ENCODE measurements around the gene NTN1. TPM values are rescaled to one million over a fixed set of nuclear protein-coding genes. Genes with fewer than 3 reads are reported as not detected.

NTN1 gene
- total and polyA plus RNA-seq, 3 donors from 2014 or later, result 4.8 to 8.8 (median 7.6) TPM

DNA sequence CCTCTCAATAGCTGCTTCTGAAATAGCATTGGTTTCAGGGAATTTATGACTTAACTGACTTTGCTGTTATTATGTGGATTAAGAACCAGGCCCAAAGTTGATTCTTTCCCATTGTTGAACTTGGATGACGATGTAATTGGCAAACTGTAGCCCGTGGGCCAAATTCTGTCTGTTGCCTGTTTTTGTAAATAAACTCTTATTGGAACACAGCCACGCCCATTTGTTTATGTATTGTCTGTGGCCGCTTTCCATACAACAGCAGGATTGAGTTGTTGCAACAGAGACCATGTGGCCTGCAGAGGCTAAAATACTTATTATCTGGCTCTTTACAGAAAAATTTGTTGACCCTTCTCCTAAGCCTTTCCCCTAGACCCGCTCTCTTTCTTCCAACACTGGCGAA is 31.6 kb downstream of the NTN1 start:
- TF ChIP-seq, protein P1, sequence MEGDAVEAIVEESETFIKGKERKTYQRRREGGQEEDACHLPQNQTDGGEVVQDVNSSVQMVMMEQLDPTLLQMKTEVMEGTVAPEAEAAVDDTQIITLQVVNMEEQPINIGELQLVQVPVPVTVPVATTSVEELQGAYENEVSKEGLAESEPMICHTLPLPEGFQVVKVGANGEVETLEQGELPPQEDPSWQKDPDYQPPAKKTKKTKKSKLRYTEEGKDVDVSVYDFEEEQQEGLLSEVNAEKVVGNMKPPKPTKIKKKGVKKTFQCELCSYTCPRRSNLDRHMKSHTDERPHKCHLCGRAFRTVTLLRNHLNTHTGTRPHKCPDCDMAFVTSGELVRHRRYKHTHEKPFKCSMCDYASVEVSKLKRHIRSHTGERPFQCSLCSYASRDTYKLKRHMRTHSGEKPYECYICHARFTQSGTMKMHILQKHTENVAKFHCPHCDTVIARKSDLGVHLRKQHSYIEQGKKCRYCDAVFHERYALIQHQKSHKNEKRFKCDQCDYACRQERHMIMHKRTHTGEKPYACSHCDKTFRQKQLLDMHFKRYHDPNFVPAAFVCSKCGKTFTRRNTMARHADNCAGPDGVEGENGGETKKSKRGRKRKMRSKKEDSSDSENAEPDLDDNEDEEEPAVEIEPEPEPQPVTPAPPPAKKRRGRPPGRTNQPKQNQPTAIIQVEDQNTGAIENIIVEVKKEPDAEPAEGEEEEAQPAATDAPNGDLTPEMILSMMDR (IDR thresholded peaks at IDR 0.05), result no peak
- TF ChIP-seq POLR2A (IDR thresholded peaks at IDR 0.05), result no peak
- no peak for DNase-seq
- no peaks in the 10 kb centered on the region for H3K36me3 ChIP-seq (ENCODE audit: low read depth, missing control alignments)
- H3K4me3 ChIP-seq, result no peak overlapping the region
- H3K4me1 ChIP-seq, result no peaks in the 10 kb centered on the region
- WGBS, 2 donors, result 82 to 86% methylated on average over 6 of the region's 6 CpGs
- no peaks in the 10 kb centered on the region for H3K9me3 ChIP-seq
- H3K27ac ChIP-seq, result no peak overlapping the region
- intact Hi-C loops (cut with DNase I; ENCODE audit: low total_unique reads), result no loop called here
- H3K27me3 ChIP-seq, result no peaks in the 10 kb centered on the region

DNA sequence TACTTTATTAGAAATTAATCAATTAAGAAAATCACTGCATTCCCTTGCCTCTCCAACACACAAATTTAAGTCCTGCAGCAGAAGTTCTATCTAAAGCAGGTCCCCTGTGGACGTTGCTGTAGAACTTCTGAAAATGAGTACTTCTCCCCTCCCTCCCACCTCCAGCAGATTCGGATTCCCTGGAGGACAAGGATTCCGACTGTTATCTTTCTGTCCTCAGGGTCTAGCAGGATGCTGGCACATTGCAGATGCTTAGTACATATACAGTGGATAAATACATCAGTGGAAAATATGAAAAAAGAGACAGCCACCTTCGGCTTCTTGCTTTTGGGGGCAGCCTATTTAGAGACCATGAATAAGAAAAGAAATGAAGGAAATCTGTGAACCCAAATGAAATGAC is 32.1 kb downstream of the NTN1 start:
- Histone ChIP-seq H3K9me3 (no peaks in the 10 kb centered on the region), H3K4me3 (no peak overlapping the region), H3K27me3 (no peaks in the 10 kb centered on the region), H3K27ac (no peak overlapping the region), H3K36me3 (ENCODE audit: low read depth, missing control alignments) (no peaks in the 10 kb centered on the region), H3K4me1 (no peaks in the 10 kb centered on the region)
- intact Hi-C loops (cut with DNase I; ENCODE audit: low total_unique reads), result no loop called here
- 78 to 83% methylated on average over 4 of the region's 4 CpGs for WGBS, 2 donors
- DNase-seq, result no peak
- TF ChIP-seq, protein P1 (IDR thresholded peaks at IDR 0.05), result no peak
- TF ChIP-seq POLR2A (IDR thresholded peaks at IDR 0.05), result no peak

DNA sequence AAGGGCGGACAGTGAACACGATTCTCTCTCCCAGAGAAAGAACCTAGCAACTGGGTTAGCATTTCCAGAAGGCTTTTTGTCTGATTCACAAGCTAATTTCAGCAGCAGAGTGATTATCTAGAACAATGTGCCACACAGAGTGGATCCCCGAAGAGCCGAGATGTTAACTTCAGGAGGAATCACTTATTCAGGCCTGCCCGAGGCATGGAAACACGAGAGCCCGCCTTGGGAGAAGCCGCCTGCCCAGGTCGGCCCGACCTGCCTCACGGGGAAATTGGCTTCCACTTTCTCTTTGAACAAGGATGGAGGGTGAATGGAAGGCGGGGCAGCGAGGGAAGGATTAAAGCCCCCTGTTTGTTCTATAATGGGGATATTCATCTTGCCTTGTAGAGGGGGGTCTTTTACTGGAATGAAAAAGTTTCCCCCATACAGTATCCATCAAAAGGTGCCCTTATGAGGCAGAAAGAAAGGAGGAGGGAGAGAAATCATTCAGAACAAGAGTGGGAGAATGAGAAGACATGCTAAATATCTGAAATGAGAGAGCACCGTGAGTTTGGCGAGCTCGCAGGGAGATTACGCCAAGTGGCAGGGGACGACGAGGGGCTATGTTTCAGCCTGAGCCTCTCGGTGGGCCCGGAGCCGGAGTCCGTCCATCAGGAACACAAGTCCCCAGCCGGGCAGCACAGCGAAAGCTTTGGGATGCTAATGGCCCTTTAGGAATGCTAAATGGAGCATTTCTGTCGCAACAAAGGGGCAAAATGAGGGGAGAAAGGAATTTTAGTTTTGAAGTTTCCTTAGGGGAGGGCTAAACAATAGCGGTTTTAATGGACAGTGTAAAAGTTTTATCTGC is 33.0 kb downstream of the NTN1 start:
- Histone ChIP-seq H3K4me3 (no peak overlapping the region), H3K27me3 (no peaks in the 10 kb centered on the region), H3K4me1 (no peaks in the 10 kb centered on the region), H3K9me3 (no peaks in the 10 kb centered on the region), H3K36me3 (ENCODE audit: low read depth, missing control alignments) (no peaks in the 10 kb centered on the region), H3K27ac (no peak overlapping the region)
- DNase-seq, result no peak
- TF ChIP-seq POLR2A (IDR thresholded peaks at IDR 0.05), result no peak
- TF ChIP-seq, protein P1 (IDR thresholded peaks at IDR 0.05), result no peak
- intact Hi-C loops (cut with DNase I; ENCODE audit: low total_unique reads), result no loop called here
- WGBS, 2 donors, result 63 to 65% methylated on average over 27 of the region's 27 CpGs

DNA sequence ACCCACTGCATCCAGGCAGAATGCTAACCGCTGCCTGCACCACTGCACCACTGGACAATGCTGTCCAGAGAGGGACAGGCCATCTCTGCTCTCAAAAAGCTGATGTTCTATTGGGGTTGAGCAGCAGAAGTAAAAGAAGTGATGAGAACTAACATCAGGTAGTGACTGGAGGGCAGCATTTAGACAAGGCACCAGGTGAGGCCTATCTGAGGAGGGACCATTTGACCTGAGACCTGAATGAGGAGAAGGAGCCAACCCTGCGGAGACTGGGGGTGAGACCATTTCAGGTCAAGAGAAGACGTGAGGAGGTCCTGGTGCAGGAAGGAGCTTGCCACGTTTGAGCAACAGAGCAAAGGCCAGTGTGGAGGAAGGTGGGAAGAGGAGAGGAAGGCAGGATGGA is 34.0 kb downstream of the NTN1 start:
- Histone ChIP-seq H3K36me3 (ENCODE audit: low read depth, missing control alignments) (no peaks in the 10 kb centered on the region), H3K4me3 (no peak overlapping the region), H3K4me1 (no peaks in the 10 kb centered on the region), H3K27ac (no peak overlapping the region), H3K9me3 (no peaks in the 10 kb centered on the region), H3K27me3 (no peaks in the 10 kb centered on the region)
- intact Hi-C loops (cut with DNase I; ENCODE audit: low total_unique reads), result no loop called here
- 77 to 85% methylated on average over 4 of the region's 4 CpGs for WGBS, 2 donors
- TF ChIP-seq POLR2A (IDR thresholded peaks at IDR 0.05), result no peak
- TF ChIP-seq, protein P1 (IDR thresholded peaks at IDR 0.05), result no peak
- DNase-seq, result no peak

DNA sequence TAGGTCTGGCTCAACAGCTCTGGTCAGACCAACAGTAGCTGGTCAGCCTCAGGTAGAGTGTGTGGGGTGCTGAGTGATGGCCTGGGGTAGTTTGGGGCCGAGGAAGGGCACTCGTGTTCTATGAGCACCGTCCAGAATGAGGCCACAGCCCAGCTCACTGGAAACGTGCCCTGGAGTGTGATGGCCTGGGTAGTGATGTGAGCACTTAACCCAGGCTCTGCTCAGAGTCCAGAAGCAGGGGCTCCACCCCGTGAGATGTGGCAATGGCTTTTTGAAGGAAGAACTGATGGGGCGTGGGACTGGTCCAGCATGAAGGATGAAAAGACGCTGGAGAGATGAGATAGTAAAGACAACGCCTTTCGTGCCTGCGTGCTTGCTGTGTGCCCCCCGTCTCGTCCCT is 35.3 kb downstream of the NTN1 start:
- no peaks in the 10 kb centered on the region for H3K36me3 ChIP-seq (ENCODE audit: low read depth, missing control alignments)
- H3K4me1 ChIP-seq, result no peaks in the 10 kb centered on the region
- H3K4me3 ChIP-seq, result no peak overlapping the region
- intact Hi-C loops (cut with DNase I; ENCODE audit: low total_unique reads), result no loop called here
- DNase-seq, result no peak
- H3K27me3 ChIP-seq, result no peaks in the 10 kb centered on the region
- WGBS, 2 donors, result 77 to 82% methylated on average over 9 to 12 of the region's 12 CpGs
- TF ChIP-seq, protein P1 (IDR thresholded peaks at IDR 0.05), result no peak
- TF ChIP-seq POLR2A (IDR thresholded peaks at IDR 0.05), result no peak
- no peak overlapping the region for H3K27ac ChIP-seq
- H3K9me3 ChIP-seq, result no peaks in the 10 kb centered on the region

Data from testis (tissue), 3 donors.